Esophagus squamous epithelium (tissue), 4 donors: ENCODE data around the gene NEUROD6.

Experiments
- CTCF ChIP-seq, 6 experiments: fragments of 450-650 bp in 4 of 6; fragments of 200-600 bp in 2 of 6; sonication (generic) in 2 of 6; IDR thresholded peaks; one replicate each; pipeline ENCODE4 v1.5.1; 2016 to 2019; ENCODE audit warnings: antibody characterized with exemption in 6 of 6, mild to moderate bottlenecking in 4 of 6, moderate library complexity in 4 of 6
- POLR2A ChIP-seq, 4 donors: fragments of 450-650 bp; IDR thresholded peaks; one replicate each; pipeline ENCODE4 v1.6.1; 2017; ENCODE audit warnings: antibody characterized with exemption in 4 of 4, mild to moderate bottlenecking in 4 of 4, moderate library complexity in 3 of 4

GRCh38 chr7:31320675-31321074, 19.9 kb downstream of the NEUROD6 start:
- no peak for TF ChIP-seq CTCF (IDR thresholded peaks at IDR 0.05)
- no peak for TF ChIP-seq POLR2A (IDR thresholded peaks at IDR 0.05)
